Stimulated activated CD4-positive, alpha-beta T cell treated with anti-CD3 and anti-CD28 coated beads, Interleukin-4, amount 100 ng/mL, for 24 hours (primary cell): Measurements from ENCODE around the gene KRT35.
"Not testable (repeated sequence)": the region's sequence is repeated elsewhere in the genome, so short reads cannot be mapped to it uniquely, and the experiment has no call there.

Source experiments
- DNase-seq: peaks from one replicate; pipeline ENCODE4 v3.0.0-alpha.2; 2020

KRT35 gene

GRCh38 chr17:41452281-41452680, 28.7 kb downstream of the KRT35 start:
- DNase-seq = no peak

GRCh38 chr17:41451154-41451728, 29.7 kb downstream of the KRT35 start:
- DNase-seq = no peak

GRCh38 chr17:41449008-41449407, 31.9 kb downstream of the KRT35 start:
- DNase-seq = no peak

- DNase-seq = no peak
These were observed 32.4 kb downstream of the KRT35 start for GRCh38 chr17:41448506-41448905.

GRCh38 chr17:41446806-41447205, 34.1 kb downstream of the KRT35 start:
- DNase-seq = no peak

GRCh38 chr17:41444640-41445039, 36.3 kb downstream of the KRT35 start:
- no peak for DNase-seq

GRCh38 chr17:41444186-41444585, 36.8 kb downstream of the KRT35 start:
- DNase-seq = no peak

GRCh38 chr17:41442739-41443138, 38.2 kb downstream of the KRT35 start:
- no peak for DNase-seq

GRCh38 chr17:41440531-41441033, 40.4 kb downstream of the KRT35 start, which contains the start of gene KRT38:
KRT38 (minus strand) TSS chr17:41440983; CDS start chr17:41440921, 62 bp downstream.
- no peak for DNase-seq

GRCh38 chr17:41439375-41439774, 41.6 kb downstream of the KRT35 start:
- no peak for DNase-seq

GRCh38 chr17:41437769-41438168, 43.2 kb downstream of the KRT35 start:
- DNase-seq = no peak

GRCh38 chr17:41437254-41437653, 43.7 kb downstream of the KRT35 start:
- DNase-seq = no peak

GRCh38 chr17:41434415-41434814, 46.5 kb downstream of the KRT35 start:
- no peak for DNase-seq

- no peak for DNase-seq
These were observed 46.9 kb downstream of the KRT35 start for GRCh38 chr17:41434005-41434404.

GRCh38 chr17:41433586-41433985, 47.4 kb downstream of the KRT35 start:
- DNase-seq = no peak

- not testable (repeated sequence) for DNase-seq
These were observed 50.6 kb downstream of the KRT35 start for GRCh38 chr17:41430376-41430775.

GRCh38 chr17:41429667-41430066, 51.3 kb downstream of the KRT35 start:
- no peak for DNase-seq

GRCh38 chr17:41428591-41429291, 52.2 kb downstream of the KRT35 start:
- DNase-seq = no peak
